SK-N-SH (cell line): ENCODE measurements around the gene ZNF283. TPM values are rescaled to one million over a fixed set of nuclear protein-coding genes. Genes with fewer than 3 reads are reported as not detected.
A peak's percentile ranks its signal among the peaks of the same experiment; 100 is the strongest.

Source experiments
- CTCF ChIA-PET: fragments of 300-600, 350-600 bp; formaldehyde crosslinking; extraction: SDS; loops from one replicate; lab custom pipeline; 2021; lab: Yijun Ruan, JAX
- POLR2A ChIA-PET: fragments of 350-600 bp; sonication (Branson Sonifier 250); formaldehyde crosslinking; extraction: SDS; loops from one replicate; lab custom pipeline; 2020; ENCODE audit warnings: antibody characterized with exemption, inconsistent platforms; lab: Yijun Ruan, JAX
- DNase-seq: peaks from one replicate; pipeline ENCODE4 v3.0.0; 2012
- H2AFZ ChIP-seq: fragments of 200-600 bp; sonication (generic); 2 replicates; pipeline ENCODE4 v1.8.1; 2016; ENCODE audit warnings: antibody characterized with exemption, mild to moderate bottlenecking, low read depth
- H3F3A ChIP-seq: fragments of 200-600 bp; sonication (generic); replicated peaks from 2 replicates; pipeline ENCODE3; 2016; ENCODE audit warnings: antibody characterized with exemption, mild to moderate bottlenecking; ENCODE audit not compliant: insufficient read depth
- H3K27ac ChIP-seq, 2 experiments: fragments of 200-500 bp in 1 of 2; fragments of 200-600 bp in 1 of 2; sonication (Bioruptor generic) in 1 of 2; sonication (generic), shearing (Covaris generic) in 1 of 2; 2 replicates each; pipeline versions ENCODE4 v1.5.1 to v1.6.1; 2014 to 2016; ENCODE audit warnings: low read depth in 2 of 2, inconsistent platforms in 1 of 2, low read length in 1 of 2, mild to moderate bottlenecking in 1 of 2, mixed read lengths in 1 of 2
- H3K27me3 ChIP-seq: fragments of 200-600 bp; sonication (generic), shearing (Covaris generic); 2 replicates; pipeline ENCODE4 v1.6.1; 2016; ENCODE audit warnings: mixed run types; ENCODE audit not compliant: insufficient read depth
- H3K36me3 ChIP-seq, 2 experiments: fragments of 200-500 bp in 1 of 2; fragments of 200-600 bp in 1 of 2; sonication (Bioruptor generic) in 1 of 2; sonication (generic) in 1 of 2; replicated peaks in 1 of 2; 2 replicates each; pipeline versions ENCODE3 to v1.5.1; 2014 to 2016; ENCODE audit warnings: low read length in 1 of 2, mild to moderate bottlenecking in 1 of 2; ENCODE audit not compliant: insufficient read depth in 2 of 2, control insufficient read depth in 1 of 2
- H3K4me1 ChIP-seq, 2 experiments: fragments of 200-500 bp in 1 of 2; fragments of 200-600 bp in 1 of 2; sonication (Bioruptor generic) in 1 of 2; sonication (generic), shearing (Covaris generic) in 1 of 2; 2 replicates each; pipeline versions ENCODE4 v1.5.1 to v1.6.1; 2014 to 2016; ENCODE audit warnings: low read depth in 1 of 2, low read length in 1 of 2, mixed run types in 1 of 2; ENCODE audit not compliant: insufficient read depth in 2 of 2, control insufficient read depth in 1 of 2
- H3K4me2 ChIP-seq: fragments of 200-600 bp; sonication (generic), shearing (Covaris generic); 2 replicates; pipeline ENCODE4 v1.6.1; 2017; ENCODE audit warnings: mixed run types
- H3K4me3 ChIP-seq, 2 experiments: fragments of 200-500 bp in 1 of 2; fragments of 200-600 bp in 1 of 2; sonication (Bioruptor generic) in 1 of 2; sonication (generic), shearing (Covaris generic) in 1 of 2; 2 replicates each; pipeline versions ENCODE4 v1.5.1 to v1.8.1; 2014 to 2016; ENCODE audit warnings: low read depth in 2 of 2, inconsistent platforms in 1 of 2, low read length in 1 of 2, mild to moderate bottlenecking in 1 of 2, mixed read lengths in 1 of 2, moderate library complexity in 1 of 2
- H3K79me2 ChIP-seq: fragments of 200-600 bp; sonication (generic); 2 replicates; pipeline ENCODE4 v1.8.1; 2017; ENCODE audit warnings: mild to moderate bottlenecking; ENCODE audit not compliant: insufficient read depth
- H3K9ac ChIP-seq: fragments of 200-600 bp; sonication (generic); 2 replicates; pipeline ENCODE4 v1.6.1; 2017; ENCODE audit warnings: mixed run types
- H3K9me2 ChIP-seq: fragments of 200-600 bp; sonication (generic); 2 replicates; pipeline ENCODE4 v1.6.1; 2017; ENCODE audit warnings: mixed run types
- H3K9me3 ChIP-seq: fragments of 200-600 bp; sonication (generic); 2 replicates; pipeline ENCODE4 v1.6.1; 2017; ENCODE audit warnings: mixed run types, mild to moderate bottlenecking, moderate library complexity
- H4K20me1 ChIP-seq: fragments of 200-600 bp; sonication (generic); 2 replicates; pipeline ENCODE4 v1.6.1; 2017; ENCODE audit warnings: mild to moderate bottlenecking, mixed run types; ENCODE audit not compliant: insufficient read depth
- CHD2 ChIP-seq: fragments of 150-350 bp; IDR thresholded peaks from 2 replicates; pipeline ENCODE4 v1.6.1; 2018; ENCODE audit warnings: low read length; ENCODE audit not compliant: partially characterized antibody
- EP300 ChIP-seq, 2 experiments: IDR thresholded peaks; 2 replicates each; pipeline versions ENCODE4 v1.4.0 to v1.6.1; 2012; ENCODE audit warnings: borderline replicate concordance in 1 of 2, low read depth in 1 of 2, low read length in 1 of 2
- FOSL2 ChIP-seq: IDR thresholded peaks from 2 replicates; pipeline ENCODE4 v1.4.0; 2012; ENCODE audit warnings: low read depth, mild to moderate bottlenecking, moderate library complexity, borderline replicate concordance
- GABPA ChIP-seq: IDR thresholded peaks from 2 replicates; pipeline ENCODE4 v1.4.0; 2012; ENCODE audit warnings: low read depth, mild to moderate bottlenecking
- NRF1 ChIP-seq: IDR thresholded peaks from 2 replicates; pipeline ENCODE4 v1.6.1; 2012; ENCODE audit warnings: low read depth, mild to moderate bottlenecking, low read length
- RAD21 ChIP-seq: IDR thresholded peaks from 2 replicates; pipeline ENCODE4 v1.6.1; 2012; ENCODE audit warnings: mild to moderate bottlenecking, low read length
- RCOR1 ChIP-seq: fragments of 150-350 bp; IDR thresholded peaks from 2 replicates; pipeline ENCODE4 v1.6.1; 2017; ENCODE audit warnings: antibody characterized with exemption, low read length
- RFX5 ChIP-seq: IDR thresholded peaks from 2 replicates; pipeline ENCODE4 v1.6.1; 2012; ENCODE audit warnings: mild to moderate bottlenecking, improper control_type of control experiment, low read length
- RXRA ChIP-seq: IDR thresholded peaks from 2 replicates; pipeline ENCODE4 v1.4.0; 2012; ENCODE audit warnings: low read depth, mild to moderate bottlenecking, borderline replicate concordance
- SIN3A ChIP-seq: IDR thresholded peaks from 2 replicates; pipeline ENCODE4 v1.6.1; 2012; ENCODE audit warnings: low read depth, mild to moderate bottlenecking, low read length, moderate library complexity, borderline replicate concordance
- SMC3 ChIP-seq: IDR thresholded peaks from 2 replicates; pipeline ENCODE4 v1.6.1; 2012; ENCODE audit warnings: low read depth, low read length, improper control_type of control experiment
- TCF12 ChIP-seq: IDR thresholded peaks from 2 replicates; pipeline ENCODE4 v1.4.0; 2012
- WGBS: methylation state at CpG from one replicate; pipeline ENCODE4 v1.1.6; 2017; ENCODE audit warnings: low lambda C conversion rate; 5-methylcytosine and 5-hydroxymethylcytosine counted together
- polyA plus RNA-seq, 3 experiments: library from polyadenylated mRNA; depleted of rRNA; stranded (reverse); fragments of >200 nt; gene quantifications; 2 replicates each; pipeline ENCODE4 v1.2.3, GENCODE V29; 2012
- TF ChIP-seq, protein P1 (sequence below): IDR thresholded peaks from 2 replicates; pipeline ENCODE4 v1.6.1; 2012; ENCODE audit warnings: mild to moderate bottlenecking, low read depth, low read length, moderate library complexity
- TF ChIP-seq, protein P2 (sequence below): fragments of 150-350 bp; IDR thresholded peaks from 2 replicates; pipeline ENCODE4 v1.6.1; 2016; ENCODE audit warnings: mild to moderate bottlenecking, low read depth, low read length

Gene ZNF283
- polyA plus RNA-seq, 1 of the 3 experiments (the other 2 are of a cell fraction): 1.6 TPM

DNA sequence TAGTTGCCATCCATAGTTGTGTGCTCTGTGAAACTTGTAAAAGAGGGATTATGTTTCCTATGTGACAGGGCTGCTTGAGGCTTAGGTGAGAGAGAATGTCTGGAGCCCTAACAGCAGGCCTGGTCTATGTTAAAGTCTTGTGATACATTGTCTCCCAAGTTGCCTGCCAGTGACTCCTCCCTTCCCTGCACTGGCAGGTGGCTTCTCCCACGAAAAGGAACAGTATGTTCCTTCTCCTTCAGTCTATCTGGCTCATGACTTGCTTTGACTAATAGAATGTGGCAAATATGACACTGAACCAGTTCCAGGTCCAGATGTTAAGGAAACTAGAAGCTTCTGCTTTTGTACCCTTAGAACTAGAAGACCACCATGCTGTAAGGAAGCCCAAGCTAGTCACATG is 40.5 kb upstream of the ZNF283 start:
- Histone ChIP-seq H3K4me1 (peaks cover 3 to 12% of the 10 kb centered on the region in 2 experiments; a peak in 3 of 4 replicates), H2AFZ (no peak overlapping the region), H3K9ac (no peak overlapping the region), H3K27ac (no peak overlapping the region), H3K4me2 (no peak overlapping the region), H3K27me3 (peaks cover 6% of the 10 kb centered on the region; the same call in 1 of the 2 replicates), H3K9me3 (no peaks in the 10 kb centered on the region), H4K20me1 (no peaks in the 10 kb centered on the region), H3K79me2 (no peaks in the 10 kb centered on the region), H3K36me3 (no peaks in the 10 kb centered on the region), H3F3A (peaks cover 8% of the 10 kb centered on the region), H3K9me2 (no peaks in the 10 kb centered on the region), H3K4me3 (no peak overlapping the region)
- ChIA-PET CTCF (interaction anchor here (1.1 to 5.2 kb wide), 7 partner anchors 10 to 42 kb away, joined by 3 to 79 read pairs (median 4); no protein-coding TSS in a partner anchor), POLR2A (no interaction called here)
- TF ChIP-seq EP300 (IDR thresholded peaks at IDR 0.05; ENCODE audit: borderline replicate concordance in 1 of 2, low read depth in 1 of 2, low read length in 1 of 2) (no peak), NRF1 (no peak), RAD21 (no peak), RCOR1 (no peak), TCF12 (no peak), FOSL2 (no peak), SMC3 (no peak), RFX5 (no peak), CHD2 (no peak), RXRA (no peak)
- TF ChIP-seq, protein P1, sequence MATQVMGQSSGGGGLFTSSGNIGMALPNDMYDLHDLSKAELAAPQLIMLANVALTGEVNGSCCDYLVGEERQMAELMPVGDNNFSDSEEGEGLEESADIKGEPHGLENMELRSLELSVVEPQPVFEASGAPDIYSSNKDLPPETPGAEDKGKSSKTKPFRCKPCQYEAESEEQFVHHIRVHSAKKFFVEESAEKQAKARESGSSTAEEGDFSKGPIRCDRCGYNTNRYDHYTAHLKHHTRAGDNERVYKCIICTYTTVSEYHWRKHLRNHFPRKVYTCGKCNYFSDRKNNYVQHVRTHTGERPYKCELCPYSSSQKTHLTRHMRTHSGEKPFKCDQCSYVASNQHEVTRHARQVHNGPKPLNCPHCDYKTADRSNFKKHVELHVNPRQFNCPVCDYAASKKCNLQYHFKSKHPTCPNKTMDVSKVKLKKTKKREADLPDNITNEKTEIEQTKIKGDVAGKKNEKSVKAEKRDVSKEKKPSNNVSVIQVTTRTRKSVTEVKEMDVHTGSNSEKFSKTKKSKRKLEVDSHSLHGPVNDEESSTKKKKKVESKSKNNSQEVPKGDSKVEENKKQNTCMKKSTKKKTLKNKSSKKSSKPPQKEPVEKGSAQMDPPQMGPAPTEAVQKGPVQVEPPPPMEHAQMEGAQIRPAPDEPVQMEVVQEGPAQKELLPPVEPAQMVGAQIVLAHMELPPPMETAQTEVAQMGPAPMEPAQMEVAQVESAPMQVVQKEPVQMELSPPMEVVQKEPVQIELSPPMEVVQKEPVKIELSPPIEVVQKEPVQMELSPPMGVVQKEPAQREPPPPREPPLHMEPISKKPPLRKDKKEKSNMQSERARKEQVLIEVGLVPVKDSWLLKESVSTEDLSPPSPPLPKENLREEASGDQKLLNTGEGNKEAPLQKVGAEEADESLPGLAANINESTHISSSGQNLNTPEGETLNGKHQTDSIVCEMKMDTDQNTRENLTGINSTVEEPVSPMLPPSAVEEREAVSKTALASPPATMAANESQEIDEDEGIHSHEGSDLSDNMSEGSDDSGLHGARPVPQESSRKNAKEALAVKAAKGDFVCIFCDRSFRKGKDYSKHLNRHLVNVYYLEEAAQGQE: no peak
- TF ChIP-seq, protein P2, sequence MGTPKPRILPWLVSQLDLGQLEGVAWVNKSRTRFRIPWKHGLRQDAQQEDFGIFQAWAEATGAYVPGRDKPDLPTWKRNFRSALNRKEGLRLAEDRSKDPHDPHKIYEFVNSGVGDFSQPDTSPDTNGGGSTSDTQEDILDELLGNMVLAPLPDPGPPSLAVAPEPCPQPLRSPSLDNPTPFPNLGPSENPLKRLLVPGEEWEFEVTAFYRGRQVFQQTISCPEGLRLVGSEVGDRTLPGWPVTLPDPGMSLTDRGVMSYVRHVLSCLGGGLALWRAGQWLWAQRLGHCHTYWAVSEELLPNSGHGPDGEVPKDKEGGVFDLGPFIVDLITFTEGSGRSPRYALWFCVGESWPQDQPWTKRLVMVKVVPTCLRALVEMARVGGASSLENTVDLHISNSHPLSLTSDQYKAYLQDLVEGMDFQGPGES: no peak
- DNase-seq: no peak
- WGBS: 0% methylated on average over 1 of the region's 1 CpG

DNA sequence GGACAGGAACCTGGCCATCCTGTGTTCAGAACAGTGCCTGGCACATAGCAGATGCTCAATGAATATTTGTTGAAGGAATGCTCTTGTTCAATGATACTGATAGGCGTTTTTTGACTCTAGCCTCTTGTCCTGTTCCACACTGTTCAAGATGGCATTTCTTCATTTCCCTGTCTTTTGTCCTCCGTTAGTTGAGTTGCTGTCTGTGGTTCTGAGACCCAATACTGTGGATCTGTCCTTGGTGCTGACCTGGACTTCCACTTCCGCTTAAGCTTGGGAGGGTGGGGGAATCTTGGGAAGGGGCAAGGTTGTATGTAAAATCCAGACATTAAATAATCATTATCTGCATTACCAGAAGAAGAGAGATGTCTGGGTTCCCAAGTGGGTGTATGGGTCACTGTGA is 38.1 kb upstream of the ZNF283 start:
- Histone ChIP-seq H3K9me2 (no peaks in the 10 kb centered on the region), H3K27ac (no peak overlapping the region), H3K79me2 (no peaks in the 10 kb centered on the region), H3F3A (peaks cover 6% of the 10 kb centered on the region), H3K4me2 (no peak overlapping the region)
- CTCF ChIA-PET: interaction anchor here (0.9 to 5.2 kb wide), 3 partner anchors 23 to 44 kb away, joined by 3 to 79 read pairs (median 5); no protein-coding TSS in a partner anchor
- no peak for TF ChIP-seq GABPA
- TF ChIP-seq, protein P1: peak; percentile 100
- TF ChIP-seq SIN3A: peak; percentile 50; the same call in 1 of the 2 replicates
- TF ChIP-seq, all 33 proteins: peak for 2
- DNase-seq: no peak
- POLR2A ChIA-PET: no interaction called here
- Histone ChIP-seq H4K20me1 (no peaks in the 10 kb centered on the region), H3K4me1 (peaks cover 3 to 9% of the 10 kb centered on the region in 2 experiments; a peak in 3 of 4 replicates), H3K36me3 (no peaks in the 10 kb centered on the region), H3K9ac (no peak overlapping the region), H3K27me3 (peaks cover 16% of the 10 kb centered on the region; the same call in 1 of the 2 replicates), H2AFZ (no peak overlapping the region), H3K4me3 (no peak overlapping the region), H3K9me3 (no peaks in the 10 kb centered on the region)
- 31% methylated on average over 3 of the region's 3 CpGs for WGBS
